OCI-LY1 (cell line): Measurements from ENCODE around the gene GRID2.
"Not testable (repeated sequence)": the region's sequence is repeated elsewhere in the genome, so short reads cannot be mapped to it uniquely, and the experiment has no call there.

Experiments
- H2AFZ ChIP-seq: fragments of 200-600 bp; sonication (generic), shearing (Covaris generic); 2 replicates; pipeline ENCODE4 v1.6.0; 2014; ENCODE audit warnings: antibody characterized with exemption, mild to moderate bottlenecking, low read length
- H3F3A ChIP-seq: fragments of 200-600 bp; sonication (generic), shearing (Covaris generic); 2 replicates; pipeline ENCODE4 v1.6.0; 2014; ENCODE audit warnings: mild to moderate bottlenecking, antibody characterized with exemption, low read length, moderate library complexity; ENCODE audit not compliant: insufficient read depth
- H3K27ac ChIP-seq: fragments of 200-600 bp; sonication (generic); 2 replicates; pipeline ENCODE4 v1.5.1; 2014; ENCODE audit warnings: low read length, mixed run types, mild to moderate bottlenecking, low read depth; ENCODE audit not compliant: poor library complexity, severe bottlenecking
- H3K27me3 ChIP-seq: fragments of 200-600 bp; sonication (generic); 2 replicates; pipeline ENCODE4 v1.6.0; 2014; ENCODE audit warnings: antibody characterized with exemption, mild to moderate bottlenecking, low read length, moderate library complexity; ENCODE audit not compliant: insufficient read depth
- H3K36me3 ChIP-seq: fragments of 200-600 bp; sonication (generic); 2 replicates; pipeline ENCODE4 v1.6.1; 2014; ENCODE audit warnings: mild to moderate bottlenecking, antibody characterized with exemption, low read length, moderate library complexity, mixed read lengths; ENCODE audit not compliant: insufficient read depth
- H3K4me1 ChIP-seq: fragments of 200-600 bp; sonication (generic); 2 replicates; pipeline ENCODE4 v1.5.1; 2014; ENCODE audit warnings: mild to moderate bottlenecking, low read length, moderate library complexity; ENCODE audit not compliant: insufficient read depth, severe bottlenecking
- H3K4me2 ChIP-seq: fragments of 200-600 bp; sonication (generic), shearing (Covaris generic); 2 replicates; pipeline ENCODE4 v1.6.1; 2014; ENCODE audit warnings: low read length
- H3K4me3 ChIP-seq: fragments of 200-600 bp; sonication (generic); 2 replicates; pipeline ENCODE4 v1.5.1; 2014; ENCODE audit warnings: low read length, low read depth, mild to moderate bottlenecking, mixed read lengths; ENCODE audit not compliant: poor library complexity, severe bottlenecking
- H3K79me2 ChIP-seq: fragments of 200-600 bp; shearing (Covaris generic); 2 replicates; pipeline ENCODE4 v1.6.1; 2016; ENCODE audit warnings: mixed run types, low read length, mixed read lengths; ENCODE audit not compliant: insufficient read depth
- H3K9ac ChIP-seq: fragments of 200-600 bp; sonication (generic), shearing (Covaris generic); 2 replicates; pipeline ENCODE4 v1.6.1; 2014; ENCODE audit warnings: mild to moderate bottlenecking, low read length, mixed read lengths
- H3K9me2 ChIP-seq: fragments of 200-600 bp; sonication (generic), shearing (Covaris generic); 2 replicates; pipeline ENCODE4 v1.6.1; 2014; ENCODE audit warnings: low read depth, mild to moderate bottlenecking, low read length, mixed read lengths
- H3K9me3 ChIP-seq: fragments of 200-600 bp; shearing (Covaris generic); 2 replicates; pipeline ENCODE4 v1.6.1; 2014; ENCODE audit warnings: low read length, mixed read lengths
- H4K20me1 ChIP-seq: fragments of 200-600 bp; sonication (generic), shearing (Covaris generic); 2 replicates; pipeline ENCODE4 v1.6.0; 2016; ENCODE audit warnings: mild to moderate bottlenecking, low read length; ENCODE audit not compliant: insufficient read depth
- CTCF ChIP-seq: fragments of 200-600 bp; sonication (generic), shearing (Covaris generic); IDR thresholded peaks from 2 replicates; pipeline ENCODE4 v1.5.1; 2017; ENCODE audit warnings: mild to moderate bottlenecking, antibody characterized with exemption, low read length, moderate library complexity, mixed read lengths
- EZH2 ChIP-seq: fragments of 200-600 bp; sonication (generic), shearing (Covaris generic); IDR thresholded peaks from 2 replicates; pipeline ENCODE4 v1.8.0; 2017; ENCODE audit warnings: borderline replicate concordance, mixed run types, mild to moderate bottlenecking, antibody characterized with exemption, low read length, moderate library complexity, mixed read lengths

The GRID2 gene

GRCh38 chr4:92266521-92266920 is 37.2 kb upstream of the GRID2 start:
- H3K4me1 ChIP-seq = no peaks in the 10 kb centered on the region
- no peak overlapping the region for H3K4me2 ChIP-seq
- H3K27ac ChIP-seq = no peak overlapping the region
- H3K36me3 ChIP-seq = no peaks in the 10 kb centered on the region
- H3K9me3 ChIP-seq = no peaks in the 10 kb centered on the region
- no peak overlapping the region for H3K9ac ChIP-seq
- no peak overlapping the region for H2AFZ ChIP-seq
- H4K20me1 ChIP-seq = no peaks in the 10 kb centered on the region
- no peak overlapping the region for H3K4me3 ChIP-seq
- H3F3A ChIP-seq = no peaks in the 10 kb centered on the region
- no peaks in the 10 kb centered on the region for H3K27me3 ChIP-seq
- TF ChIP-seq EZH2 = no peak
- no peak for TF ChIP-seq CTCF
- no peaks in the 10 kb centered on the region for H3K9me2 ChIP-seq
- no peaks in the 10 kb centered on the region for H3K79me2 ChIP-seq

GRCh38 chr4:92268642-92269041 is 35.1 kb upstream of the GRID2 start:
- no peaks in the 10 kb centered on the region for H3K9me3 ChIP-seq

GRCh38 chr4:92270908-92271307 is 32.9 kb upstream of the GRID2 start:
- Histone ChIP-seq H3K4me2 (no peak overlapping the region), H3K79me2 (no peaks in the 10 kb centered on the region), H4K20me1 (no peaks in the 10 kb centered on the region), H3K9me3 (no peaks in the 10 kb centered on the region), H3K9me2 (no peaks in the 10 kb centered on the region), H3K27me3 (no peaks in the 10 kb centered on the region), H3K27ac (no peak overlapping the region), H3K4me1 (no peaks in the 10 kb centered on the region), H2AFZ (no peak overlapping the region), H3F3A (no peaks in the 10 kb centered on the region), H3K9ac (no peak overlapping the region), H3K36me3 (no peaks in the 10 kb centered on the region), H3K4me3 (no peak overlapping the region)
- no peak for TF ChIP-seq EZH2
- no peak for TF ChIP-seq CTCF

More at GRCh38 chr4:92268642-92269041, 35.1 kb upstream of the GRID2 start:
- Histone ChIP-seq H3K9me2 (no peaks in the 10 kb centered on the region), H3K9ac (no peak overlapping the region), H3K27ac (no peak overlapping the region), H3K36me3 (no peaks in the 10 kb centered on the region), H3K4me1 (no peaks in the 10 kb centered on the region), H3K4me2 (no peak overlapping the region), H3K4me3 (no peak overlapping the region), H2AFZ (no peak overlapping the region), H3F3A (no peaks in the 10 kb centered on the region), H4K20me1 (no peaks in the 10 kb centered on the region), H3K79me2 (no peaks in the 10 kb centered on the region), H3K27me3 (no peaks in the 10 kb centered on the region)
- no peak for TF ChIP-seq EZH2
- no peak for TF ChIP-seq CTCF

- not testable (repeated sequence) for H4K20me1 ChIP-seq, H3K4me1 ChIP-seq, H3K79me2 ChIP-seq, H3K4me2 ChIP-seq, H3K9ac ChIP-seq, H2AFZ ChIP-seq, H3F3A ChIP-seq, H3K27me3 ChIP-seq, H3K4me3 ChIP-seq, H3K36me3 ChIP-seq, H3K9me2 ChIP-seq, H3K27ac ChIP-seq, H3K9me3 ChIP-seq
Measured at GRCh38 chr4:92271551-92271950, 32.2 kb upstream of the GRID2 start.

GRCh38 chr4:92277057-92277881 is 26.5 kb upstream of the GRID2 start:
- H2AFZ ChIP-seq, H3F3A ChIP-seq, H3K9me3 ChIP-seq, H3K4me3 ChIP-seq, H3K27me3 ChIP-seq, H3K36me3 ChIP-seq, H3K79me2 ChIP-seq, H3K4me1 ChIP-seq, H3K4me2 ChIP-seq, H3K9ac ChIP-seq, H3K27ac ChIP-seq, H3K9me2 ChIP-seq, H4K20me1 ChIP-seq: not testable (repeated sequence)
